ENCODE results near the gene CLNK. TPM values are rescaled to one million over a fixed set of nuclear protein-coding genes. Genes with fewer than 3 reads are reported as not detected.

CLNK gene
- total and polyA plus RNA-seq, 4 donors = under 0.01 to 0.01 (median under 0.01) TPM; not detected in 1

DNA sequence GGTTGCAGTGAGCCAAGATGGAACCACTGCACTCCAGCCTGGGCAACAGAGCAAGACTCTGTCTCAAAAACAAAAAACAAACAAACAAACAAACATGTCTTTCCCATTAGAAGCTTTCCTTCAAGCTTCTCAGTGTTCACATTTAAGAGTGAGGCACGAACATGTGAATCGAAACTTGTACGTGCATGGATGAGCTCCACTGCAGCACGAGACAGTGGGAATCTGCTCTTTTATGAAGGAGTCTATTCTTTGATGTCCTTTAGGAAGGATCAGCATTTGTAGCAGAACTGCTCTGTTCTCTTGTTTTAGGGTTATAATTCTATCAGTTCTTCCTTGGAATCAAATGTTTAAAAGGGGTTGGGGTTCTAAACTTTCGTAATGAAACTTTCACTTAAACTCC, 204.0 kb downstream of the CLNK start:
- no peak for TF ChIP-seq NR2F2 (IDR thresholded peaks at IDR 0.05)
- no peak for TF ChIP-seq GABPA (IDR thresholded peaks at IDR 0.05 in 1 of 2, conservative IDR thresholded peaks at IDR 0.05 in 1 of 2)
- no peak for TF ChIP-seq EGR1 (IDR thresholded peaks at IDR 0.05; ENCODE audit: low read depth in 2 of 2)
- TF ChIP-seq, protein P1, sequence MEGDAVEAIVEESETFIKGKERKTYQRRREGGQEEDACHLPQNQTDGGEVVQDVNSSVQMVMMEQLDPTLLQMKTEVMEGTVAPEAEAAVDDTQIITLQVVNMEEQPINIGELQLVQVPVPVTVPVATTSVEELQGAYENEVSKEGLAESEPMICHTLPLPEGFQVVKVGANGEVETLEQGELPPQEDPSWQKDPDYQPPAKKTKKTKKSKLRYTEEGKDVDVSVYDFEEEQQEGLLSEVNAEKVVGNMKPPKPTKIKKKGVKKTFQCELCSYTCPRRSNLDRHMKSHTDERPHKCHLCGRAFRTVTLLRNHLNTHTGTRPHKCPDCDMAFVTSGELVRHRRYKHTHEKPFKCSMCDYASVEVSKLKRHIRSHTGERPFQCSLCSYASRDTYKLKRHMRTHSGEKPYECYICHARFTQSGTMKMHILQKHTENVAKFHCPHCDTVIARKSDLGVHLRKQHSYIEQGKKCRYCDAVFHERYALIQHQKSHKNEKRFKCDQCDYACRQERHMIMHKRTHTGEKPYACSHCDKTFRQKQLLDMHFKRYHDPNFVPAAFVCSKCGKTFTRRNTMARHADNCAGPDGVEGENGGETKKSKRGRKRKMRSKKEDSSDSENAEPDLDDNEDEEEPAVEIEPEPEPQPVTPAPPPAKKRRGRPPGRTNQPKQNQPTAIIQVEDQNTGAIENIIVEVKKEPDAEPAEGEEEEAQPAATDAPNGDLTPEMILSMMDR (IDR thresholded peaks at IDR 0.05; ENCODE audit: low read depth, low read length, missing input control) = no peak
- no peak for TF ChIP-seq FOXA1 (IDR thresholded peaks at IDR 0.05)
- TF ChIP-seq, protein P2, sequence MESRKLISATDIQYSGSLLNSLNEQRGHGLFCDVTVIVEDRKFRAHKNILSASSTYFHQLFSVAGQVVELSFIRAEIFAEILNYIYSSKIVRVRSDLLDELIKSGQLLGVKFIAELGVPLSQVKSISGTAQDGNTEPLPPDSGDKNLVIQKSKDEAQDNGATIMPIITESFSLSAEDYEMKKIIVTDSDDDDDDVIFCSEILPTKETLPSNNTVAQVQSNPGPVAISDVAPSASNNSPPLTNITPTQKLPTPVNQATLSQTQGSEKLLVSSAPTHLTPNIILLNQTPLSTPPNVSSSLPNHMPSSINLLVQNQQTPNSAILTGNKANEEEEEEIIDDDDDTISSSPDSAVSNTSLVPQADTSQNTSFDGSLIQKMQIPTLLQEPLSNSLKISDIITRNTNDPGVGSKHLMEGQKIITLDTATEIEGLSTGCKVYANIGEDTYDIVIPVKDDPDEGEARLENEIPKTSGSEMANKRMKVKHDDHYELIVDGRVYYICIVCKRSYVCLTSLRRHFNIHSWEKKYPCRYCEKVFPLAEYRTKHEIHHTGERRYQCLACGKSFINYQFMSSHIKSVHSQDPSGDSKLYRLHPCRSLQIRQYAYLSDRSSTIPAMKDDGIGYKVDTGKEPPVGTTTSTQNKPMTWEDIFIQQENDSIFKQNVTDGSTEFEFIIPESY (IDR thresholded peaks at IDR 0.05) = no peak
- TF ChIP-seq, protein P3, sequence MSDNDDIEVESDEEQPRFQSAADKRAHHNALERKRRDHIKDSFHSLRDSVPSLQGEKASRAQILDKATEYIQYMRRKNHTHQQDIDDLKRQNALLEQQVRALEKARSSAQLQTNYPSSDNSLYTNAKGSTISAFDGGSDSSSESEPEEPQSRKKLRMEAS (IDR thresholded peaks at IDR 0.05) = no peak
- no peak for TF ChIP-seq RAD21 (IDR thresholded peaks at IDR 0.05)
- no peak for TF ChIP-seq RXRA (IDR thresholded peaks at IDR 0.05)
- no peak for DNase-seq (ENCODE audit: low spot score)
- Histone ChIP-seq H3K36me3 (ENCODE audit: control insufficient read depth in 4 of 4, insufficient read depth in 3 of 4, low read depth in 1 of 4, low read length in 3 of 4) (no peaks in the 10 kb centered on the region), H3K4me3 (ENCODE audit: low read depth in 1 of 3, low read length in 3 of 3) (no peak overlapping the region), H3K4me1 (ENCODE audit: control insufficient read depth in 4 of 4, insufficient read depth in 4 of 4, low read length in 3 of 4) (no peaks in the 10 kb centered on the region), H3K27me3 (ENCODE audit: control insufficient read depth in 4 of 4, insufficient read depth in 4 of 4, low read length in 3 of 4) (no peaks in the 10 kb centered on the region), H3K9me3 (ENCODE audit: control insufficient read depth in 4 of 4, low read length in 3 of 4) (no peaks in the 10 kb centered on the region), H3K27ac (ENCODE audit: low read depth in 1 of 2, low read length in 2 of 2) (no peak overlapping the region), H3K9ac (ENCODE audit: low read depth in 1 of 2, low read length in 2 of 2) (no peak overlapping the region)
- WGBS = 92% methylated on average over 5 of the region's 5 CpGs

DNA sequence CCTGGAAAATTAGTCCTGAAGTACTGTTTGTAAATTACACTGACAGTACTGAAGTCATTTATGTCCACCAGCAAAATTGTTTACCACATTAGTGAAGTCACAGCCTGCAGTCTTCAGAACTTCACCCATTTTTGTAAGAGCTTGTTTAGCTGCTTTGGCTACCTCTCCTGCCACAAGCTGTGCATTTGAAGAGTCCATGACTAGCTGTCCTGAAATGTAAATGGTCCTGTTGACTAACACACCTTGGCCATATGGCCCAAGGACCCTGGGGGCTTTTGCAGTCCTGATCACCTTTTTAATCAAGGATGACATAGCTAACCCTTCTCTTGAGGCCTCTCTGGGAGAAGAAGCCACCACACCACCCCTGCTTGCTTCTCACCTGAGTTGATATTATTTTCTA, 205.9 kb downstream of the CLNK start:
- no peak for DNase-seq (ENCODE audit: low spot score)
- Histone ChIP-seq H3K4me3 (ENCODE audit: low read depth in 1 of 3, low read length in 3 of 3) (no peak overlapping the region), H3K9ac (ENCODE audit: low read depth in 1 of 2, low read length in 2 of 2) (no peak overlapping the region), H3K27ac (ENCODE audit: low read depth in 1 of 2, low read length in 2 of 2) (no peak overlapping the region), H3K9me3 (ENCODE audit: control insufficient read depth in 4 of 4, low read length in 3 of 4) (no peaks in the 10 kb centered on the region), H3K36me3 (ENCODE audit: control insufficient read depth in 4 of 4, insufficient read depth in 3 of 4, low read depth in 1 of 4, low read length in 3 of 4) (no peaks in the 10 kb centered on the region), H3K4me1 (ENCODE audit: control insufficient read depth in 4 of 4, insufficient read depth in 4 of 4, low read length in 3 of 4) (no peaks in the 10 kb centered on the region), H3K27me3 (ENCODE audit: control insufficient read depth in 4 of 4, insufficient read depth in 4 of 4, low read length in 3 of 4) (no peaks in the 10 kb centered on the region)
- TF ChIP-seq, protein P1 (IDR thresholded peaks at IDR 0.05; ENCODE audit: low read depth, low read length, missing input control) = no peak

DNA sequence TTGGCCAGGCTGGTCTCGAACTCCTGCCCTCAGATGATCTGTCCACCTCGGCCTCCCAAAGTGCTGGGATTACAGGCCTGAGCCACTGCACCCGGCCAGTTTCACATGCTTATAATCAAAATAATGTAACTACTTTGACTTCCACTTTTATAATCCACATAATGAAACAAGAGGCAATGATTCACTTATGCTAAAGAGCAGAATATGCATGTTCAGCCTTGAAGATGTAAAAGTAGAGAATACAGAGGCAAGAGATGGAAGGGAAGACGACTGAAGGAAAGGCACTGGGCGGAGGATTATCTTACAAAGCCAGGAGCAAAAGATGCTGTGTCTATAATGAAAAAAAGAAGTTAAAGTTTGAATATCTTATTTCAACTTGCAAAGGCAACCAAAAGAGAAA, 214.1 kb downstream of the CLNK start:
- Histone ChIP-seq H3K4me3 (ENCODE audit: low read depth in 1 of 3, low read length in 3 of 3) (no peak overlapping the region), H3K9me3 (ENCODE audit: control insufficient read depth in 4 of 4, low read length in 3 of 4) (no peaks in the 10 kb centered on the region), H3K27me3 (ENCODE audit: control insufficient read depth in 4 of 4, insufficient read depth in 4 of 4, low read length in 3 of 4) (no peaks in the 10 kb centered on the region), H3K36me3 (ENCODE audit: control insufficient read depth in 4 of 4, insufficient read depth in 3 of 4, low read depth in 1 of 4, low read length in 3 of 4) (no peaks in the 10 kb centered on the region), H3K9ac (ENCODE audit: low read depth in 1 of 2, low read length in 2 of 2) (no peak overlapping the region), H3K4me1 (ENCODE audit: control insufficient read depth in 4 of 4, insufficient read depth in 4 of 4, low read length in 3 of 4) (no peaks in the 10 kb centered on the region), H3K27ac (ENCODE audit: low read depth in 1 of 2, low read length in 2 of 2) (no peak overlapping the region)
- TF ChIP-seq TAF1 (conservative IDR thresholded peaks at IDR 0.05) = no peak
- TF ChIP-seq, protein P2 (IDR thresholded peaks at IDR 0.05) = no peak
- no peak for TF ChIP-seq HNF4G (IDR thresholded peaks at IDR 0.05)
- TF ChIP-seq, protein P3 (IDR thresholded peaks at IDR 0.05) = no peak
- no peak for TF ChIP-seq JUND (IDR thresholded peaks at IDR 0.05)
- TF ChIP-seq, protein P4, sequence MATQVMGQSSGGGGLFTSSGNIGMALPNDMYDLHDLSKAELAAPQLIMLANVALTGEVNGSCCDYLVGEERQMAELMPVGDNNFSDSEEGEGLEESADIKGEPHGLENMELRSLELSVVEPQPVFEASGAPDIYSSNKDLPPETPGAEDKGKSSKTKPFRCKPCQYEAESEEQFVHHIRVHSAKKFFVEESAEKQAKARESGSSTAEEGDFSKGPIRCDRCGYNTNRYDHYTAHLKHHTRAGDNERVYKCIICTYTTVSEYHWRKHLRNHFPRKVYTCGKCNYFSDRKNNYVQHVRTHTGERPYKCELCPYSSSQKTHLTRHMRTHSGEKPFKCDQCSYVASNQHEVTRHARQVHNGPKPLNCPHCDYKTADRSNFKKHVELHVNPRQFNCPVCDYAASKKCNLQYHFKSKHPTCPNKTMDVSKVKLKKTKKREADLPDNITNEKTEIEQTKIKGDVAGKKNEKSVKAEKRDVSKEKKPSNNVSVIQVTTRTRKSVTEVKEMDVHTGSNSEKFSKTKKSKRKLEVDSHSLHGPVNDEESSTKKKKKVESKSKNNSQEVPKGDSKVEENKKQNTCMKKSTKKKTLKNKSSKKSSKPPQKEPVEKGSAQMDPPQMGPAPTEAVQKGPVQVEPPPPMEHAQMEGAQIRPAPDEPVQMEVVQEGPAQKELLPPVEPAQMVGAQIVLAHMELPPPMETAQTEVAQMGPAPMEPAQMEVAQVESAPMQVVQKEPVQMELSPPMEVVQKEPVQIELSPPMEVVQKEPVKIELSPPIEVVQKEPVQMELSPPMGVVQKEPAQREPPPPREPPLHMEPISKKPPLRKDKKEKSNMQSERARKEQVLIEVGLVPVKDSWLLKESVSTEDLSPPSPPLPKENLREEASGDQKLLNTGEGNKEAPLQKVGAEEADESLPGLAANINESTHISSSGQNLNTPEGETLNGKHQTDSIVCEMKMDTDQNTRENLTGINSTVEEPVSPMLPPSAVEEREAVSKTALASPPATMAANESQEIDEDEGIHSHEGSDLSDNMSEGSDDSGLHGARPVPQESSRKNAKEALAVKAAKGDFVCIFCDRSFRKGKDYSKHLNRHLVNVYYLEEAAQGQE (IDR thresholded peaks at IDR 0.05) = no peak
- TF ChIP-seq SP1 (IDR thresholded peaks at IDR 0.05) = no peak
- no peak for TF ChIP-seq FOXA2 (IDR thresholded peaks at IDR 0.05)
- WGBS = 90% methylated on average over 5 of the region's 5 CpGs
- no peak for DNase-seq (ENCODE audit: low spot score)
